ENCODE results near the gene CNKSR3.

CNKSR3 gene

GRCh38 chr6:154509421-154510143, 903 bp downstream of the CNKSR3 start:
- DNase-seq (ENCODE audit: insufficient read length, low spot score), result no peak
- TF ChIP-seq CTCF (IDR thresholded peaks at IDR 0.05; ENCODE audit: insufficient read depth, missing control alignments), result no peak
- FAIRE-seq, result no peak

- FAIRE-seq (no peak), DNase-seq (ENCODE audit: insufficient read length, low spot score) (no peak)
- no peak for TF ChIP-seq CTCF (IDR thresholded peaks at IDR 0.05; ENCODE audit: insufficient read depth, missing control alignments)
Measured at GRCh38 chr6:154508573-154509375, 1.7 kb downstream of the CNKSR3 start.

- no peak for DNase-seq (ENCODE audit: insufficient read length, low spot score)
- no peak for FAIRE-seq
- TF ChIP-seq CTCF (IDR thresholded peaks at IDR 0.05; ENCODE audit: insufficient read depth, missing control alignments), result no peak
Measured at GRCh38 chr6:154506991-154507898, 3.2 kb downstream of the CNKSR3 start.

GRCh38 chr6:154506582-154506981, 3.9 kb downstream of the CNKSR3 start:
- DNase-seq (ENCODE audit: insufficient read length, low spot score) (no peak), FAIRE-seq (no peak)
- TF ChIP-seq CTCF (IDR thresholded peaks at IDR 0.05; ENCODE audit: insufficient read depth, missing control alignments), result no peak

- no peak for FAIRE-seq
- TF ChIP-seq CTCF (IDR thresholded peaks at IDR 0.05; ENCODE audit: insufficient read depth, missing control alignments), result no peak
- DNase-seq (ENCODE audit: insufficient read length, low spot score), result no peak
Measured at GRCh38 chr6:154506108-154506507, 4.4 kb downstream of the CNKSR3 start.

GRCh38 chr6:154504865-154505449, 5.5 kb downstream of the CNKSR3 start:
- DNase-seq (ENCODE audit: insufficient read length, low spot score), result no peak
- FAIRE-seq, result no peak
- TF ChIP-seq CTCF (IDR thresholded peaks at IDR 0.05; ENCODE audit: insufficient read depth, missing control alignments), result no peak

All from D721Med (cell line).